ENCODE data around the gene PTPRK. TPM values are rescaled to one million over a fixed set of nuclear protein-coding genes. Genes with fewer than 3 reads are reported as not detected.

The PTPRK gene
- total RNA-seq, 1 experiment from 2014 or later = 34.2 TPM

GRCh38 chr6:128047989-128048388, 472.4 kb downstream of the PTPRK start:
- no peak overlapping the region for H3K27ac ChIP-seq (ENCODE audit: low read depth, low read length)
- H2AFZ ChIP-seq (ENCODE audit: low read depth, low read length, poor library complexity, severe bottlenecking) = no peak overlapping the region
- no peak overlapping the region for H3K4me3 ChIP-seq (replicated peaks in 1 of 2; ENCODE audit: low read depth in 1 of 2, low read length in 2 of 2)
- BruUV-seq (replicated peaks) = no TSS peak
- no peaks in the 10 kb centered on the region for H3K27me3 ChIP-seq (ENCODE audit: insufficient read depth, low read length)
- H3K9ac ChIP-seq (ENCODE audit: low read length) = no peak overlapping the region
- ChIA-PET CTCF (no interaction called here), RAD21 (ENCODE audit: low non-redundant PET in 1 of 2, low total read pairs in 2 of 2, uncharacterized antibody in 2 of 2, unreplicated experiment in 2 of 2) (no interaction called here), POLR2A (no interaction called here)
- intact Hi-C loops (cut with micrococcal nuclease) = no loop called here
- no peaks in the 10 kb centered on the region for H4K20me1 ChIP-seq (ENCODE audit: insufficient read depth)
- H3K9me2 ChIP-seq (ENCODE audit: insufficient read depth) = no peaks in the 10 kb centered on the region
- no peaks in the 10 kb centered on the region for H3K4me1 ChIP-seq (ENCODE audit: control insufficient read depth in 1 of 2, insufficient read depth in 2 of 2, low read length in 2 of 2)
- TF ChIP-seq SIN3A (IDR thresholded peaks at IDR 0.05; ENCODE audit: low read depth) (no peak), YY1 (IDR thresholded peaks at IDR 0.05; ENCODE audit: extremely low read depth, insufficient replicate concordance, low read depth, low read length) (no peak), MAX (IDR thresholded peaks at IDR 0.05) (no peak), POLR2AphosphoS5 (IDR thresholded peaks at IDR 0.05; ENCODE audit: low read depth, low read length) (no peak), ELF1 (IDR thresholded peaks at IDR 0.05; ENCODE audit: borderline replicate concordance, low read depth) (no peak), FOSL1 (IDR thresholded peaks at IDR 0.05; ENCODE audit: low read depth) (no peak), CEBPB (IDR thresholded peaks at IDR 0.05; ENCODE audit: low read depth) (no peak), EZH2phosphoT487 (IDR thresholded peaks at IDR 0.05; ENCODE audit: borderline replicate concordance) (no peak), POLR2A (IDR thresholded peaks at IDR 0.05; ENCODE audit: borderline replicate concordance, extremely low read depth, insufficient read depth, insufficient read length) (no peak), EGR1 (IDR thresholded peaks at IDR 0.05; ENCODE audit: low read depth) (no peak), CTCF (IDR thresholded peaks at IDR 0.05 in 2 of 3, conservative IDR thresholded peaks at IDR 0.05 in 1 of 3; ENCODE audit: borderline replicate concordance in 1 of 3, insufficient read depth in 1 of 3, low read depth in 2 of 3, low read length in 2 of 3) (no peak), TCF7L2 (IDR thresholded peaks at IDR 0.05; ENCODE audit: borderline replicate concordance, extremely low read depth, insufficient read depth, insufficient read length) (no peak), RAD21 (IDR thresholded peaks at IDR 0.05; ENCODE audit: low read depth) (no peak), ZBTB33 (IDR thresholded peaks at IDR 0.05; ENCODE audit: extremely low read depth, insufficient replicate concordance, low read length) (no peak), CBX3 (IDR thresholded peaks at IDR 0.05; ENCODE audit: low read depth) (no peak), ZFX (IDR thresholded peaks at IDR 0.05) (no peak), SRF (IDR thresholded peaks at IDR 0.05; ENCODE audit: low read depth) (no peak)
- H3K36me3 ChIP-seq (ENCODE audit: control insufficient read depth in 1 of 2, insufficient read depth in 2 of 2, low read length in 2 of 2) = no peaks in the 10 kb centered on the region
- no peak overlapping the region for H3K4me2 ChIP-seq (ENCODE audit: low read length)
- ATAC-seq (no peak), DNase-seq (ENCODE audit: low read depth, low spot score) (no peak)
- no peaks in the 10 kb centered on the region for H3K79me2 ChIP-seq (ENCODE audit: insufficient read depth, low read length)
- no peaks in the 10 kb centered on the region for H3K9me3 ChIP-seq (ENCODE audit: control insufficient read depth in 1 of 2, insufficient read depth in 1 of 2, low read depth in 1 of 2, low read length in 2 of 2)
